K562 (cell line): ENCODE data around the gene TBC1D25. TPM values are rescaled to one million over a fixed set of nuclear protein-coding genes. Genes with fewer than 3 reads are reported as not detected.
A peak's percentile ranks its signal among the peaks of the same experiment; 100 is the strongest.

Experiments used
- ATAC-seq: fragments of 200-7000 bp; cut with Tn5 transposase; 3 replicates; pipeline ENCODE4 v1.9.1; 2020; ENCODE audit warnings: moderate library complexity
- BruUV-seq: library from RNA; stranded (reverse); fragments of 400-500 nt; replicated peaks from 2 replicates; lab custom pipeline; 2021; lab: Mats Ljungman, UMichigan
- CTCF ChIA-PET: fragments of 300-600 bp; formaldehyde crosslinking; extraction: SDS; loops from one replicate; lab custom pipeline; 2021; ENCODE audit warnings: low intra/inter-chr PET ratio; lab: Yijun Ruan, JAX
- POLR2A ChIA-PET: fragments of 300-600, 350-650 bp; sonication (Branson Sonifier 250); formaldehyde crosslinking; extraction: SDS; loops from one replicate; lab custom pipeline; 2021; ENCODE audit warnings: antibody characterized with exemption, inconsistent platforms; lab: Yijun Ruan, JAX
- DNase-seq, 4 experiments: peaks; one replicate each; pipeline versions ENCODE4 v3.0.0 to v3.0.0-alpha.2; 2011 to 2018; ENCODE audit warnings: low spot score in 3 of 4, mixed read lengths in 3 of 4; ENCODE audit errors: extremely low read depth in 1 of 4
- FAIRE-seq: peaks from 2 replicates; lab custom pipeline; 2011; peaks lifted over from hg19 to GRCh38; lab: Jason Lieb, UNC
- H2AFZ ChIP-seq: 2 replicates; pipeline ENCODE4 v1.6.0; 2011; ENCODE audit warnings: low read depth, low read length, control low read depth, inconsistent platforms
- H3K27ac ChIP-seq: fragments of 200-600 bp; 3 replicates; pipeline ENCODE4 v1.8.0; 2011; ENCODE audit warnings: low read depth, mild to moderate bottlenecking, control low read depth, inconsistent platforms, low read length, moderate library complexity, mixed read lengths; ENCODE audit errors: extremely low read depth
- H3K27me3 ChIP-seq, 2 experiments: fragments of 300-600 bp in 1 of 2; 2 replicates in 1 of 2; 3 replicates in 1 of 2; pipeline versions ENCODE4 v1.6.0 to v1.8.0; 2011; ENCODE audit warnings: inconsistent platforms in 2 of 2, low read length in 2 of 2, mild to moderate bottlenecking in 1 of 2, mixed read lengths in 1 of 2, moderate library complexity in 1 of 2; ENCODE audit not compliant: control insufficient read depth in 2 of 2, insufficient read depth in 2 of 2
- H3K36me3 ChIP-seq: fragments of 300-600 bp; 3 replicates; pipeline ENCODE4 v1.8.0; 2011; ENCODE audit warnings: mild to moderate bottlenecking, low read length, inconsistent platforms; ENCODE audit not compliant: control insufficient read depth, insufficient read depth
- H3K4me1 ChIP-seq, 2 experiments: fragments of 200-600 bp in 1 of 2; replicated peaks in 1 of 2; 2 replicates in 1 of 2; 3 replicates in 1 of 2; pipeline versions ENCODE4 v1.5.1 to v1.8.0; 2011; ENCODE audit warnings: inconsistent platforms in 2 of 2, low read length in 2 of 2, mild to moderate bottlenecking in 1 of 2, mixed read lengths in 1 of 2, moderate library complexity in 1 of 2; ENCODE audit not compliant: control insufficient read depth in 2 of 2, insufficient read depth in 2 of 2
- H3K4me2 ChIP-seq: 2 replicates; pipeline ENCODE4 v1.6.1; 2011; ENCODE audit warnings: low read length, control low read depth, inconsistent platforms, mixed read lengths; ENCODE audit not compliant: insufficient read depth
- H3K4me3 ChIP-seq: fragments of 200-600 bp; sonication (generic), shearing (Covaris generic); 2 replicates; pipeline ENCODE4 v1.5.1; 2016; ENCODE audit warnings: control low read depth, inconsistent platforms
- H3K79me2 ChIP-seq: fragments of 200-600 bp; 3 replicates; pipeline ENCODE4 v1.8.0; 2011; ENCODE audit warnings: low read length, inconsistent platforms; ENCODE audit not compliant: control insufficient read depth, insufficient read depth
- H3K9ac ChIP-seq, 2 experiments: 2 replicates each; pipeline versions ENCODE4 v1.6.0 to v1.6.1; 2011; ENCODE audit warnings: low read depth in 2 of 2, low read length in 2 of 2, control low read depth in 1 of 2, inconsistent platforms in 1 of 2, mild to moderate bottlenecking in 1 of 2, mixed read lengths in 1 of 2; ENCODE audit not compliant: insufficient read depth in 1 of 2
- H3K9me1 ChIP-seq: one replicate; pipeline ENCODE4 v1.6.0; 2011; ENCODE audit warnings: inconsistent platforms, mild to moderate bottlenecking, low read length, moderate library complexity; ENCODE audit not compliant: control insufficient read depth, insufficient read depth
- H3K9me3 ChIP-seq: replicated peaks from 2 replicates; pipeline ENCODE4 v1.5.1; 2011; ENCODE audit warnings: low read depth, low read length, inconsistent platforms; ENCODE audit not compliant: control insufficient read depth, insufficient read depth
- H4K20me1 ChIP-seq: replicated peaks from 2 replicates; pipeline ENCODE4 v1.6.1; 2011; ENCODE audit warnings: low read length, inconsistent platforms, mixed read lengths; ENCODE audit not compliant: control insufficient read depth, insufficient read depth
- BDP1 ChIP-seq: IDR thresholded peaks from 3 replicates; pipeline ENCODE4 v1.6.1; 2011; ENCODE audit not compliant: insufficient read length, insufficient read depth
- BHLHE40 ChIP-seq: IDR thresholded peaks from 2 replicates; pipeline ENCODE4 v1.6.1; 2011; ENCODE audit warnings: low read length, improper control_type of control experiment
- BRD9 ChIP-seq: fragments of 450-650 bp; IDR thresholded peaks from 2 replicates; pipeline ENCODE4 v1.6.1; 2018; ENCODE audit warnings: low read depth; ENCODE audit not compliant: partially characterized antibody
- CBFB ChIP-seq: sonication (generic); formaldehyde crosslinking; IDR thresholded peaks from 2 replicates; pipeline ENCODE4 v1.4.0; 2020; ENCODE audit warnings: mild to moderate bottlenecking, missing genetic modification reagents
- CREB1 ChIP-seq, 2 experiments: sonication (generic) in 1 of 2; formaldehyde crosslinking in 1 of 2; IDR thresholded peaks; 2 replicates each; pipeline versions ENCODE4 v1.6.1 to v1.8.0; 2012 to 2022; ENCODE audit warnings: inconsistent platforms in 1 of 2, mild to moderate bottlenecking in 1 of 2, missing genetic modification reagents in 1 of 2, moderate library complexity in 1 of 2
- E2F6 ChIP-seq, 2 experiments: IDR thresholded peaks; 2 replicates each; pipeline ENCODE4 v1.6.1; 2011; ENCODE audit warnings: borderline replicate concordance in 1 of 2, control low read depth in 1 of 2, low read depth in 1 of 2, low read length in 1 of 2, mild to moderate bottlenecking in 1 of 2, mixed read lengths in 1 of 2, moderate library complexity in 1 of 2; ENCODE audit not compliant: insufficient read depth in 1 of 2, insufficient read length in 1 of 2, poor library complexity in 1 of 2, severe bottlenecking in 1 of 2; ENCODE audit errors: extremely low read depth in 1 of 2
- ELF1 ChIP-seq: fragments of 200-800 bp; sonication (Bioruptor generic); IDR thresholded peaks from 2 replicates; pipeline ENCODE4 v1.6.1; 2016; ENCODE audit warnings: missing genetic modification characterization, missing compliant biosample characterization
- ETV5 ChIP-seq: sonication (generic); formaldehyde crosslinking; IDR thresholded peaks from 2 replicates; pipeline ENCODE4 v1.4.0; 2020; ENCODE audit warnings: low read depth, mild to moderate bottlenecking, missing genetic modification reagents
- HES1 ChIP-seq: fragments of 450-650 bp; IDR thresholded peaks from 2 replicates; pipeline ENCODE4 v1.6.1; 2016; ENCODE audit warnings: low read depth, mild to moderate bottlenecking, moderate library complexity
- NEUROD1 ChIP-seq: fragments of 150-350 bp; IDR thresholded peaks from 2 replicates; pipeline ENCODE4 v1.6.1; 2014; ENCODE audit warnings: borderline replicate concordance, low read length, low read depth; ENCODE audit not compliant: partially characterized antibody
- RBBP5 ChIP-seq: fragments of 200-600 bp; sonication (generic); IDR thresholded peaks from 2 replicates; pipeline ENCODE4 v1.6.1; 2012; ENCODE audit warnings: borderline replicate concordance, mild to moderate bottlenecking, low read length, control low read depth, inconsistent platforms; ENCODE audit not compliant: insufficient read depth, poor library complexity, severe bottlenecking
- SMAD4 ChIP-seq: fragments of 250-450 bp; sonication (Bioruptor Pico); conservative IDR thresholded peaks from 2 replicates; pipeline ENCODE4 v1.8.0; 2021; ENCODE audit warnings: inconsistent platforms, mild to moderate bottlenecking, moderate library complexity
- TSC22D4 ChIP-seq: fragments of 450-650 bp; IDR thresholded peaks from 2 replicates; pipeline ENCODE4 v1.6.1; 2016; ENCODE audit warnings: missing genetic modification characterization, missing biosample characterization, control low read depth
- U2AF1 ChIP-seq: fragments of 200-400 bp; formaldehyde crosslinking; optimal IDR thresholded peaks from 2 replicates; pipeline ENCODE3; 2017; ENCODE audit warnings: mild to moderate bottlenecking, low read depth, low read length, moderate library complexity
- ZNF140 ChIP-seq: fragments of 250-450 bp; sonication (Bioruptor Pico); IDR thresholded peaks from 2 replicates; pipeline ENCODE4 v1.8.0; 2021; ENCODE audit warnings: moderate library complexity, mild to moderate bottlenecking, inconsistent platforms
- ZNF3 ChIP-seq: fragments of 250-450 bp; sonication (Bioruptor Pico); IDR thresholded peaks from 2 replicates; pipeline ENCODE4 v1.5.0; 2021; ENCODE audit warnings: mild to moderate bottlenecking, moderate library complexity
- ZNF324 ChIP-seq: fragments of 250-450 bp; sonication (Bioruptor Pico); IDR thresholded peaks from 2 replicates; pipeline ENCODE4 v1.4.0; 2020; ENCODE audit warnings: mild to moderate bottlenecking
- ZNF780A ChIP-seq: fragments of 250-450 bp; sonication (Bioruptor Pico); IDR thresholded peaks from 2 replicates; pipeline ENCODE4 v1.5.0; 2021; ENCODE audit warnings: mild to moderate bottlenecking
- ZSCAN29 ChIP-seq: fragments of 450-650 bp; IDR thresholded peaks from 2 replicates; pipeline ENCODE4 v1.6.1; 2017
- WGBS: fragments of 100-300 bp; shearing (Covaris generic); methylation state at CpG from one replicate; pipeline ENCODE4 v1.1.6; 2016; ENCODE audit warnings: low coverage, mixed read lengths; ENCODE audit not compliant: insufficient coverage; ENCODE audit errors: missing lambda C conversion rate; 5-methylcytosine and 5-hydroxymethylcytosine counted together
- in situ Hi-C: fragments of 300-500 bp; cut with MboI; formaldehyde crosslinking; loops from 4 replicates; pipeline ENCODE4 v1.15.0; 2018; ENCODE audit warnings: inconsistent platforms, mixed read lengths
- intact Hi-C: fragments of 100-400 bp; cut with micrococcal nuclease; formaldehyde crosslinking; loops from 2 replicates; pipeline ENCODE4 v1.14.2; 2022
- polyA plus RNA-seq, 8 experiments: library from polyadenylated mRNA; depleted of rRNA in 4 of 8; stranded (reverse) in 5 of 8; unstranded in 3 of 8; fragments of >200 nt; fragmentation: Nextera tagmentation in 2 of 8; fragmentation: Illumina TruSeq in 1 of 8; extraction: Ambion mirVana in 2 of 8; extraction: Trizol in 1 of 8; gene quantifications; 2 replicates each; pipeline versions ENCODE4 v1.2.1 to v1.2.3, GENCODE V29; 2011 to 2014; ENCODE audit warnings: inconsistent platforms in 1 of 8, missing spikeins in 1 of 8
- total RNA-seq, 7 experiments: library from RNA; depleted of rRNA in 6 of 7; stranded (reverse); fragments of >200 nt in 6 of 7; fragmentation: Illumina TruSeq in 2 of 7; extraction: Trizol in 2 of 7; gene quantifications; 2 replicates each; pipeline versions ENCODE4 v1.2.1 to v1.2.3, GENCODE V29; 2011 to 2021; ENCODE audit warnings: low replicate concordance in 1 of 7
- TF ChIP-seq, protein P1 (sequence below): IDR thresholded peaks from 2 replicates; pipeline ENCODE4 v1.6.1; 2014; ENCODE audit warnings: antibody characterized with exemption

The TBC1D25 gene
- total and polyA plus RNA-seq, 9 of the 15 experiments (the other 6 are each of a cell fraction or from before 2014, with no cell fraction given): 0.62 to 10.6 (median 3.9) TPM

- TF ChIP-seq ELF1 (tag) (no peak), E2F6 (IDR thresholded peaks at IDR 0.05; ENCODE audit: borderline replicate concordance in 1 of 2, extremely low read depth in 1 of 2, insufficient read depth in 1 of 2, insufficient read length in 1 of 2, low read depth in 1 of 2, low read length in 1 of 2, poor library complexity in 1 of 2, severe bottlenecking in 1 of 2) (no peak), ZNF780A (CRISPR knock-in tag) (no peak), HES1 (no peak), ETV5 (CRISPR knock-in tag) (no peak), ZNF140 (CRISPR knock-in tag) (no peak), TSC22D4 (no peak), ZSCAN29 (no peak), RBBP5 (no peak), SMAD4 (no peak), BHLHE40 (no peak), U2AF1 (no peak), CREB1 (IDR thresholded peaks at IDR 0.05) (no peak), CREB1 (CRISPR knock-in tag; IDR thresholded peaks at IDR 0.05) (no peak), ZNF324 (CRISPR knock-in tag) (no peak), BRD9 (no peak), BDP1 (no peak), NEUROD1 (no peak), CBFB (CRISPR knock-in tag) (no peak), ZNF3 (CRISPR knock-in tag) (no peak)
- TF ChIP-seq, protein P1, sequence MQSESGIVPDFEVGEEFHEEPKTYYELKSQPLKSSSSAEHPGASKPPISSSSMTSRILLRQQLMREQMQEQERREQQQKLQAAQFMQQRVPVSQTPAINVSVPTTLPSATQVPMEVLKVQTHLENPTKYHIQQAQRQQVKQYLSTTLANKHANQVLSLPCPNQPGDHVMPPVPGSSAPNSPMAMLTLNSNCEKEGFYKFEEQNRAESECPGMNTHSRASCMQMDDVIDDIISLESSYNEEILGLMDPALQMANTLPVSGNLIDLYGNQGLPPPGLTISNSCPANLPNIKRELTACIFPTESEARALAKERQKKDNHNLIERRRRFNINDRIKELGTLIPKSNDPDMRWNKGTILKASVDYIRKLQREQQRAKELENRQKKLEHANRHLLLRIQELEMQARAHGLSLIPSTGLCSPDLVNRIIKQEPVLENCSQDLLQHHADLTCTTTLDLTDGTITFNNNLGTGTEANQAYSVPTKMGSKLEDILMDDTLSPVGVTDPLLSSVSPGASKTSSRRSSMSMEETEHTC: no peak
- peaks cover 4% of the 10 kb centered on the region for H3K9me1 ChIP-seq
- no peak overlapping the region for H2AFZ ChIP-seq
- H3K4me3 ChIP-seq: no peak overlapping the region
- no TSS peak for BruUV-seq
- H3K36me3 ChIP-seq: no peaks in the 10 kb centered on the region; the same call in 2 of the 3 replicates
- POLR2A ChIA-PET: interaction anchor here (0.7 to 1.1 kb wide), 2 partner anchors 11 to 13 kb away, joined by 3 to 4 read pairs; no protein-coding TSS in a partner anchor
- intact Hi-C loops (no loop called here), in situ Hi-C loops (no loop called here)
- H3K4me1 ChIP-seq: peaks cover 17 to 29% of the 10 kb centered on the region in 2 experiments; a peak in 4 of 5 replicates
- FAIRE-seq (no peak), ATAC-seq (no peak), DNase-seq (no peak)
- H3K9me3 ChIP-seq: no peaks in the 10 kb centered on the region
- WGBS: 90% methylated on average over 6 of the region's 10 CpGs
- no peaks in the 10 kb centered on the region for H3K27me3 ChIP-seq
- H4K20me1 ChIP-seq: no peaks in the 10 kb centered on the region
- no peaks in the 10 kb centered on the region for H3K79me2 ChIP-seq
- H3K4me2 ChIP-seq: no peak overlapping the region
- peak overlapping the region in 1 of 2 experiments; percentile 52; a peak in 1 of 4 replicates for H3K9ac ChIP-seq
- H3K27ac ChIP-seq: no peak overlapping the region
- CTCF ChIA-PET: no interaction called here
These were observed 23.7 kb upstream of the TBC1D25 start for GRCh38 chrX:48515842-48516241.
